Panc1 (cell line): ENCODE data around the gene DAO. TPM values are rescaled to one million over a fixed set of nuclear protein-coding genes. Genes with fewer than 3 reads are reported as not detected.

Experiments used
- ATAC-seq: fragments of 200-7000 bp; cut with Tn5 transposase; 2 replicates; pipeline ENCODE4 v1.9.1; 2020; ENCODE audit warnings: mild to moderate bottlenecking, moderate library complexity
- BruUV-seq: library from RNA; stranded (reverse); fragments of 400-500 nt; replicated peaks from 2 replicates; lab custom pipeline; 2021; lab: Mats Ljungman, UMichigan
- CTCF ChIA-PET: fragments of 300-600 bp; sonication (Branson Sonifier 250); formaldehyde crosslinking; loops from one replicate; lab custom pipeline; 2022; ENCODE audit warnings: antibody characterized with exemption; lab: Charles Lee
- POLR2A ChIA-PET: fragments of 300-600 bp; sonication (Branson Sonifier 250); formaldehyde crosslinking; loops from one replicate; lab custom pipeline; 2022; ENCODE audit warnings: antibody characterized with exemption; lab: Charles Lee
- DNase-seq: peaks from one replicate; pipeline ENCODE4 v3.0.0-alpha.2; 2010; ENCODE audit warnings: low read depth, low spot score
- H3K27ac ChIP-seq: 2 replicates; pipeline ENCODE4 v1.5.1; 2011; ENCODE audit warnings: mild to moderate bottlenecking, low read length, inconsistent platforms
- H3K27me3 ChIP-seq: fragments of 200-500 bp; sonication (Bioruptor generic); 2 replicates; pipeline ENCODE4 v1.6.0; 2014; ENCODE audit warnings: low read length, inconsistent platforms; ENCODE audit not compliant: control insufficient read depth, insufficient read depth
- H3K36me3 ChIP-seq: fragments of 200-500 bp; sonication (Bioruptor generic); 2 replicates; pipeline ENCODE4 v1.5.1; 2014; ENCODE audit warnings: inconsistent platforms, mild to moderate bottlenecking, low read length, moderate library complexity; ENCODE audit not compliant: control insufficient read depth, insufficient read depth
- H3K4me1 ChIP-seq: 2 replicates; pipeline ENCODE4 v1.5.1; 2011; ENCODE audit warnings: inconsistent platforms, mild to moderate bottlenecking, low read length, moderate library complexity; ENCODE audit not compliant: control insufficient read depth, insufficient read depth
- H3K4me3 ChIP-seq, 2 experiments: 2 replicates each; pipeline ENCODE4 v1.5.1; 2011 to 2012; ENCODE audit warnings: low read depth in 2 of 2, low read length in 2 of 2, mild to moderate bottlenecking in 2 of 2, inconsistent platforms in 1 of 2, moderate library complexity in 1 of 2
- H3K9me3 ChIP-seq: fragments of 200-500 bp; sonication (Bioruptor generic); 2 replicates; pipeline ENCODE4 v1.5.1; 2014; ENCODE audit warnings: low read depth, mild to moderate bottlenecking, inconsistent platforms, low read length, moderate library complexity; ENCODE audit not compliant: control insufficient read depth, insufficient read depth
- POLR2AphosphoS5 ChIP-seq: IDR thresholded peaks from 2 replicates; pipeline ENCODE4 v1.6.1; 2012; ENCODE audit warnings: mild to moderate bottlenecking, low read depth, low read length, moderate library complexity
- REST ChIP-seq, 2 experiments: IDR thresholded peaks; 2 replicates each; pipeline ENCODE4 v1.6.1; 2011 to 2012; ENCODE audit warnings: low read depth in 2 of 2, control low read depth in 1 of 2, low read length in 1 of 2, mild to moderate bottlenecking in 1 of 2, moderate library complexity in 1 of 2; ENCODE audit not compliant: insufficient read depth in 1 of 2
- SIN3A ChIP-seq: IDR thresholded peaks from 2 replicates; pipeline ENCODE4 v1.6.1; 2012; ENCODE audit warnings: low read depth, mild to moderate bottlenecking, low read length, moderate library complexity, borderline replicate concordance; ENCODE audit not compliant: insufficient read depth
- TCF7L2 ChIP-seq: IDR thresholded peaks from 2 replicates; pipeline ENCODE4 v1.6.1; 2011; ENCODE audit warnings: mild to moderate bottlenecking, low read depth, low read length, inconsistent platforms
- in situ Hi-C: cut with HindIII; loops from 2 replicates; pipeline ENCODE4 v1.10.0; 2016; ENCODE audit warnings: low sequenced_read_pairs, low pct_unique_long_range_greater_than_20kb
- intact Hi-C: fragments of 100-400 bp; cut with micrococcal nuclease; formaldehyde crosslinking; loops from one replicate; pipeline ENCODE4 v1.10.0; 2022; ENCODE audit not compliant: unreplicated experiment
- total RNA-seq: library from RNA; stranded (reverse); gene quantifications from one replicate; pipeline ENCODE4 v1.2.1, GENCODE V29; 2021; ENCODE audit not compliant: unreplicated experiment
- TF ChIP-seq, protein P1 (sequence below): fragments of 450-650 bp; IDR thresholded peaks from 2 replicates; pipeline ENCODE4 v1.5.1; 2017; ENCODE audit warnings: mild to moderate bottlenecking

Gene DAO
- total RNA-seq, 1 experiment from 2014 or later = not detected

DNA sequence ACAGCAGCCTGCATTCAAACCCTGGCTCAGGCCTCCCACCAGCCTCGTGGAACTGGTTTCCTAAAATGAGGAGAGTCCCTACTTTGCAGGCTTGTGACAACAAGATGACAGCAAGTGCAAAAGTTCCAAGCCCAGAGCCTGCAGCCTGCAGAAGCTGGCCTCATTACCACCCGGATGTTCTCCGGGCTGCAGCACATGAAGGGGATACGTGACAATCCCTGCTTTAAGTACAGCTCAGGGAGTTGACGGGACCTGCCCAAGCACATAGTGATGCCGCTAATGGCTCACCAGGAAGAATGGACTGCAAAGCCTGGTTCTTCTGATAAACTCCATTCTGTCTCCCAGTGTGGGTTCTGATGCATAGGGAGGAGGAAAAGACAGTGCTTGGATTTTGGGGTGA, 37.5 kb upstream of the DAO start:
- DNase-seq (no peak), ATAC-seq (no peak)
- Histone ChIP-seq H3K36me3 (peaks cover 5% of the 10 kb centered on the region; the same call in 1 of the 2 replicates), H3K4me1 (peaks cover 67% of the 10 kb centered on the region), H3K4me3 (no peak overlapping the region), H3K27ac (peak overlapping the region; percentile 72), H3K27me3 (no peaks in the 10 kb centered on the region), H3K9me3 (no peaks in the 10 kb centered on the region)
- in situ Hi-C loops (no loop called here), intact Hi-C loops (no loop called here)
- TF ChIP-seq POLR2AphosphoS5 = 0 out of 2 replicates have a peak, but pooled peaks have one; percentile 15
- TF ChIP-seq, protein P1, sequence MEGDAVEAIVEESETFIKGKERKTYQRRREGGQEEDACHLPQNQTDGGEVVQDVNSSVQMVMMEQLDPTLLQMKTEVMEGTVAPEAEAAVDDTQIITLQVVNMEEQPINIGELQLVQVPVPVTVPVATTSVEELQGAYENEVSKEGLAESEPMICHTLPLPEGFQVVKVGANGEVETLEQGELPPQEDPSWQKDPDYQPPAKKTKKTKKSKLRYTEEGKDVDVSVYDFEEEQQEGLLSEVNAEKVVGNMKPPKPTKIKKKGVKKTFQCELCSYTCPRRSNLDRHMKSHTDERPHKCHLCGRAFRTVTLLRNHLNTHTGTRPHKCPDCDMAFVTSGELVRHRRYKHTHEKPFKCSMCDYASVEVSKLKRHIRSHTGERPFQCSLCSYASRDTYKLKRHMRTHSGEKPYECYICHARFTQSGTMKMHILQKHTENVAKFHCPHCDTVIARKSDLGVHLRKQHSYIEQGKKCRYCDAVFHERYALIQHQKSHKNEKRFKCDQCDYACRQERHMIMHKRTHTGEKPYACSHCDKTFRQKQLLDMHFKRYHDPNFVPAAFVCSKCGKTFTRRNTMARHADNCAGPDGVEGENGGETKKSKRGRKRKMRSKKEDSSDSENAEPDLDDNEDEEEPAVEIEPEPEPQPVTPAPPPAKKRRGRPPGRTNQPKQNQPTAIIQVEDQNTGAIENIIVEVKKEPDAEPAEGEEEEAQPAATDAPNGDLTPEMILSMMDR = no peak
- ChIA-PET CTCF (no interaction called here), POLR2A (interaction anchor here (0.7 kb wide), 1 partner anchor 204 kb away, joined by 5 read pairs; no protein-coding TSS in a partner anchor)
- BruUV-seq = TSS peak; percentile 14

GRCh38 chr12:108843187-108843586, 36.7 kb upstream of the DAO start:
- no peaks in the 10 kb centered on the region for H3K27me3 ChIP-seq
- BruUV-seq = no TSS peak
- ChIA-PET POLR2A (no interaction called here), CTCF (no interaction called here)
- in situ Hi-C loops (no loop called here), intact Hi-C loops (no loop called here)
- peaks cover 5% of the 10 kb centered on the region; the same call in 1 of the 2 replicates for H3K36me3 ChIP-seq
- TF ChIP-seq, protein P1 = no peak
- no peak for TF ChIP-seq REST (IDR thresholded peaks at IDR 0.05; ENCODE audit: insufficient read depth in 1 of 2, low read depth in 2 of 2, low read length in 1 of 2)
- no peak for TF ChIP-seq TCF7L2
- TF ChIP-seq SIN3A = no peak
- no peak for TF ChIP-seq POLR2AphosphoS5
- no peak for DNase-seq
- no peak overlapping the region for H3K4me3 ChIP-seq
- H3K27ac ChIP-seq = peak overlapping the region; percentile 72
- ATAC-seq = no peak
- H3K4me1 ChIP-seq = peaks cover 62% of the 10 kb centered on the region
- H3K9me3 ChIP-seq = no peaks in the 10 kb centered on the region
